ENCODE data around the gene PDE7B. TPM values are rescaled to one million over a fixed set of nuclear protein-coding genes. Genes with fewer than 3 reads are reported as not detected.
A peak's percentile ranks its signal among the peaks of the same experiment; 100 is the strongest.

Gene PDE7B
- total RNA-seq, 4 donors from 2014 or later: 12.9 to 22.5 (median 16.4) TPM

- no peaks in the 10 kb centered on the region for H3K36me3 ChIP-seq
- peaks cover 0 to 9% (median 3%) of the 10 kb centered on the region in 4 donors for H3K4me1 ChIP-seq
- DNase-seq (ENCODE audit: low spot score in 2 of 2): no peak
- TF ChIP-seq EP300 (IDR thresholded peaks at IDR 0.05) (no peak), POLR2A (IDR thresholded peaks at IDR 0.05) (no peak), CTCF (IDR thresholded peaks at IDR 0.05) (no peak)
- H3K9me3 ChIP-seq: no peaks in the 10 kb centered on the region
- WGBS, 2 donors: 91 to 94% methylated on average over 4 of the region's 4 CpGs
- H3K27me3 ChIP-seq: no peaks in the 10 kb centered on the region
- no peak overlapping the region for H3K27ac ChIP-seq
- H3K4me3 ChIP-seq: no peak overlapping the region
Measured at GRCh38 chr6:135990439-135990838, 138.9 kb downstream of the PDE7B start.

GRCh38 chr6:135990855-135991464 lies 139.5 kb downstream of the PDE7B start:
- no peak for DNase-seq (ENCODE audit: low spot score in 2 of 2)
- peaks cover 0 to 13% (median 3%) of the 10 kb centered on the region in 4 donors for H3K4me1 ChIP-seq
- no peaks in the 10 kb centered on the region for H3K27me3 ChIP-seq
- TF ChIP-seq CTCF (IDR thresholded peaks at IDR 0.05) (no peak), POLR2A (IDR thresholded peaks at IDR 0.05) (no peak), EP300 (IDR thresholded peaks at IDR 0.05) (no peak)
- H3K9me3 ChIP-seq: no peaks in the 10 kb centered on the region
- no peak overlapping the region for H3K4me3 ChIP-seq
- WGBS, 2 donors: 91 to 96% methylated on average over 4 of the region's 4 CpGs
- H3K27ac ChIP-seq: no peak overlapping the region
- no peaks in the 10 kb centered on the region for H3K36me3 ChIP-seq

GRCh38 chr6:135992739-135993138 lies 141.2 kb downstream of the PDE7B start:
- 92 to 95% methylated on average over 2 of the region's 2 CpGs for WGBS, 2 donors
- no peaks in the 10 kb centered on the region for H3K36me3 ChIP-seq
- no peak overlapping the region for H3K27ac ChIP-seq
- H3K4me1 ChIP-seq: peaks cover 0 to 13% (median 3%) of the 10 kb centered on the region in 4 donors
- TF ChIP-seq EP300 (IDR thresholded peaks at IDR 0.05) (no peak), CTCF (IDR thresholded peaks at IDR 0.05) (no peak), POLR2A (IDR thresholded peaks at IDR 0.05) (no peak)
- no peak for DNase-seq (ENCODE audit: low spot score in 2 of 2)
- no peaks in the 10 kb centered on the region for H3K27me3 ChIP-seq
- no peaks in the 10 kb centered on the region for H3K9me3 ChIP-seq
- no peak overlapping the region for H3K4me3 ChIP-seq

GRCh38 chr6:135993361-135993760 lies 141.9 kb downstream of the PDE7B start:
- Histone ChIP-seq H3K4me1 (peaks cover 0 to 13% (median 3%) of the 10 kb centered on the region in 4 donors), H3K4me3 (no peak overlapping the region), H3K9me3 (no peaks in the 10 kb centered on the region), H3K36me3 (no peaks in the 10 kb centered on the region), H3K27me3 (no peaks in the 10 kb centered on the region), H3K27ac (no peak overlapping the region)
- TF ChIP-seq EP300 (IDR thresholded peaks at IDR 0.05): no peak
- no peak for TF ChIP-seq CTCF (IDR thresholded peaks at IDR 0.05)
- no peak for TF ChIP-seq POLR2A (IDR thresholded peaks at IDR 0.05)
- no peak for DNase-seq (ENCODE audit: low spot score in 2 of 2)
- WGBS, 2 donors: 80 to 90% methylated on average over 3 of the region's 3 CpGs

GRCh38 chr6:135994857-135995544 lies 143.5 kb downstream of the PDE7B start:
- WGBS, 2 donors: 53 to 70% methylated on average over 5 of the region's 5 CpGs
- H3K4me1 ChIP-seq: peaks cover 0 to 13% (median 3%) of the 10 kb centered on the region in 4 donors
- H3K27me3 ChIP-seq: no peaks in the 10 kb centered on the region
- peaks cover 0 to 6% (median 0%) of the 10 kb centered on the region in 4 donors for H3K9me3 ChIP-seq
- TF ChIP-seq EP300 (IDR thresholded peaks at IDR 0.05) (no peak), CTCF (IDR thresholded peaks at IDR 0.05) (no peak), POLR2A (IDR thresholded peaks at IDR 0.05) (no peak)
- no peak overlapping the region for H3K4me3 ChIP-seq
- DNase-seq (ENCODE audit: low spot score in 2 of 2): no peak
- H3K36me3 ChIP-seq: no peaks in the 10 kb centered on the region
- H3K27ac ChIP-seq: peak overlapping the region in 1 of 4 donors; percentile 26

Data from tibial nerve (tissue), 4 donors.